NCI-H748 treated with DMSO at 0.1 percent for 48 hours (cell line): Measurements from ENCODE around the gene NRIP1.

Experiments used
- DNase-seq: peaks from one replicate; lab custom pipeline; 2025; lab: John Stamatoyannopoulos, UW

Gene NRIP1

DNA sequence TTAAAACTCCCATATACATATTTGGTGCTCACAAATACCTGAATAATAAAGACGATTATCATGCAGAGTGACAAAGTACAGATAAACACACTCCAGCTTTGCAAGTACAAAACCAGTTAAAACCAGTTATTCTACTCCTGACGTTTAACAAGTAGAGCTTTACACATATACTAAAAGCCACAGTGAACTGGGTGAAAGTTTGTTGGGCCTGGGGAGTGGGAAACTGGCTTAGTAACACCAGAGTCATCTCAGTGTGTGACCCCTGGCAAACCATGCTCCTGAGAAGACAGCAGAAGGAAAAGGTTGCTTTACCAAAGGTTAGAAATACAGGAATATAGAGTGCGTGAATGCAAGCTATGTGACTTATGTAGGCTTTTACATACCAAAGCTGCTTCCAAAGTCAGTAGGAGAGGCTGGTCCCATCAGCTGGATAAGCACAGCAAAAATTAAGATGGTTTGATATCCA is 148.1 kb downstream of the NRIP1 start:
- no peak for DNase-seq

- DNase-seq: no peak
Measured at GRCh38 chr21:14913638-14914037, 151.2 kb downstream of the NRIP1 start.

- no peak for DNase-seq
Measured at GRCh38 chr21:14911351-14911750, 153.4 kb downstream of the NRIP1 start.
